CD14-positive monocyte (primary cell): Measurements from ENCODE around the gene PRKAR1B. TPM values are rescaled to one million over a fixed set of nuclear protein-coding genes. Genes with fewer than 3 reads are reported as not detected.
A peak's percentile ranks its signal among the peaks of the same experiment; 100 is the strongest.

Experiments
- DNase-seq, 3 donors: peaks; one replicate each; pipeline ENCODE4 v3.0.0-alpha.2; 2011 to 2022
- H2AFZ ChIP-seq: 2 replicates; pipeline ENCODE4 v1.6.0; 2012; ENCODE audit warnings: mild to moderate bottlenecking, low read depth, low read length, inconsistent platforms; ENCODE audit not compliant: insufficient read depth, poor library complexity, severe bottlenecking
- H3K27ac ChIP-seq, 2 donors: 1 replicate in 1 of 2; 2 replicates in 1 of 2; pipeline ENCODE4 v1.5.1; 2012 to 2013; ENCODE audit warnings: low read length in 2 of 2, control low read depth in 1 of 2, inconsistent platforms in 1 of 2, low read depth in 1 of 2, mild to moderate bottlenecking in 1 of 2
- H3K27me3 ChIP-seq, 2 donors: one replicate each; pipeline versions ENCODE4 v1.6.0 to v1.6.1; 2011 to 2013; ENCODE audit warnings: low read length in 2 of 2; ENCODE audit not compliant: control insufficient read depth in 2 of 2, insufficient read depth in 2 of 2
- H3K36me3 ChIP-seq, 2 donors: replicated peaks in 1 of 2; 1 replicate in 1 of 2; 2 replicates in 1 of 2; pipeline versions ENCODE4 v1.5.1 to v1.6.1; 2012 to 2013; ENCODE audit warnings: low read length in 2 of 2, control low read depth in 1 of 2, inconsistent platforms in 1 of 2, mild to moderate bottlenecking in 1 of 2; ENCODE audit not compliant: insufficient read depth in 2 of 2, control insufficient read depth in 1 of 2
- H3K4me1 ChIP-seq, 2 donors: 1 replicate in 1 of 2; 2 replicates in 1 of 2; pipeline versions ENCODE4 v1.5.1 to v1.6.1; 2012 to 2013; ENCODE audit warnings: low read length in 2 of 2, control low read depth in 1 of 2, inconsistent platforms in 1 of 2, mild to moderate bottlenecking in 1 of 2, moderate library complexity in 1 of 2; ENCODE audit not compliant: insufficient read depth in 2 of 2, control insufficient read depth in 1 of 2
- H3K4me2 ChIP-seq: replicated peaks from 2 replicates; pipeline ENCODE3; 2012; ENCODE audit warnings: low read length, moderate library complexity, mild to moderate bottlenecking; ENCODE audit not compliant: poor library complexity, severe bottlenecking; ENCODE audit errors: extremely low read depth
- H3K4me3 ChIP-seq, 3 experiments: fragments of 200-600 bp in 1 of 3; sonication (generic) in 1 of 3; replicated peaks in 1 of 3; 1 replicate in 2 of 3; 2 replicates in 1 of 3; pipeline ENCODE4 v1.5.1; 2011 to 2013; ENCODE audit warnings: low read length in 3 of 3, mild to moderate bottlenecking in 3 of 3, control low read depth in 2 of 3, low read depth in 2 of 3, inconsistent platforms in 1 of 3, moderate library complexity in 1 of 3
- H3K79me2 ChIP-seq: 2 replicates; pipeline ENCODE4 v1.6.0; 2012; ENCODE audit warnings: mild to moderate bottlenecking, control low read depth, inconsistent platforms, low read length, moderate library complexity; ENCODE audit not compliant: insufficient read depth
- H3K9ac ChIP-seq: 2 replicates; pipeline ENCODE4 v1.6.0; 2017; ENCODE audit warnings: low read length, mild to moderate bottlenecking; ENCODE audit not compliant: insufficient read depth, poor library complexity, severe bottlenecking
- H3K9me3 ChIP-seq, 2 donors: replicated peaks in 1 of 2; 1 replicate in 1 of 2; 2 replicates in 1 of 2; pipeline versions ENCODE4 v1.5.1 to v1.6.1; 2012 to 2013; ENCODE audit warnings: low read length in 2 of 2, control low read depth in 1 of 2; ENCODE audit not compliant: control insufficient read depth in 1 of 2, insufficient read depth in 1 of 2
- H4K20me1 ChIP-seq: 2 replicates; pipeline ENCODE4 v1.6.0; 2012; ENCODE audit warnings: mild to moderate bottlenecking, low read length, control low read depth, moderate library complexity; ENCODE audit not compliant: insufficient read depth
- H3K27ac Mint-ChIP-seq, 7 donors: one replicate each; pipeline ENCODE4 v1.8.0; 2020; ENCODE audit warnings: mild to moderate bottlenecking in 7 of 7, mixed read lengths in 7 of 7, moderate library complexity in 6 of 7, inconsistent platforms in 2 of 7
- H3K27me3 Mint-ChIP-seq, 3 donors: one replicate each; pipeline ENCODE4 v1.8.0; 2021 to 2022; ENCODE audit warnings: low read depth in 3 of 3, mild to moderate bottlenecking in 3 of 3, mixed read lengths in 3 of 3, moderate library complexity in 3 of 3, inconsistent platforms in 1 of 3
- H3K36me3 Mint-ChIP-seq, 2 donors: one replicate each; pipeline ENCODE4 v1.8.0; 2020; ENCODE audit warnings: mixed read lengths in 2 of 2, inconsistent platforms in 1 of 2, mild to moderate bottlenecking in 1 of 2
- H3K4me1 Mint-ChIP-seq: one replicate; pipeline ENCODE4 v1.8.0; 2020; ENCODE audit warnings: mild to moderate bottlenecking, mixed read lengths
- H3K4me3 Mint-ChIP-seq, 2 donors: one replicate each; pipeline ENCODE4 v1.8.0; 2020; ENCODE audit warnings: mild to moderate bottlenecking in 2 of 2, mixed read lengths in 2 of 2, moderate library complexity in 1 of 2
- H3K9me3 Mint-ChIP-seq, 7 donors: one replicate each; pipeline ENCODE4 v1.8.0; 2020 to 2022; ENCODE audit warnings: mixed read lengths in 7 of 7, mild to moderate bottlenecking in 6 of 7, moderate library complexity in 6 of 7, inconsistent platforms in 2 of 7
- CTCF ChIP-seq: fragments of 200-600 bp; IDR thresholded peaks from one replicate; pipeline ENCODE4 v1.8.0; 2022; ENCODE audit warnings: antibody characterized with exemption, mild to moderate bottlenecking
- WGBS: methylation state at CpG from one replicate; pipeline ENCODE4 v1.1.5; 2013; ENCODE audit warnings: missing lambda C conversion rate; ENCODE audit not compliant: insufficient coverage; 5-methylcytosine and 5-hydroxymethylcytosine counted together
- intact Hi-C, 2 donors: fragments of 100-400 bp; cut with micrococcal nuclease; formaldehyde crosslinking; loops; one replicate each; pipeline versions ENCODE4 v1.15.0 to v1.15.1; 2023
- polyA plus RNA-seq, 3 donors: library from polyadenylated mRNA; depleted of rRNA in 1 of 3; unstranded in 2 of 3; stranded (reverse) in 1 of 3; fragments of 300-500 nt in 2 of 3; fragments of >200 nt in 1 of 3; fragmentation: Illumina TruSeq in 2 of 3; gene quantifications; 1 replicate in 2 of 3; 2 replicates in 1 of 3; pipeline ENCODE4 v1.2.3, GENCODE V29; 2012 to 2021

PRKAR1B gene
- polyA plus RNA-seq, 3 donors, result 0.94 to 2.1 (median 1.1) TPM

- peaks cover 0 to 6% (median 0%) of the 10 kb centered on the region in 7 donors for H3K9me3 Mint-ChIP-seq
- WGBS, result 93% methylated on average over 20 of the region's 20 CpGs
- no peak for DNase-seq
These were observed 223.4 kb downstream of the PRKAR1B start for GRCh38 chr7:503575-504111.

GRCh38 chr7:502296-502695 is 224.8 kb downstream of the PRKAR1B start:
- 92% methylated on average over 12 of the region's 13 CpGs for WGBS
- no peaks in the 10 kb centered on the region for H4K20me1 ChIP-seq
- H3K4me2 ChIP-seq, result no peak overlapping the region
- no peaks in the 10 kb centered on the region for H3K9me3 ChIP-seq
- H3K36me3 Mint-ChIP-seq, result no peaks in the 10 kb centered on the region
- peak overlapping the region in 2 of 7 donors; percentile 0 to 70 for H3K27ac Mint-ChIP-seq
- no peak overlapping the region for H2AFZ ChIP-seq
- H3K27me3 Mint-ChIP-seq, result peaks cover 0 to 7% (median 2%) of the 10 kb centered on the region in 3 donors
- H3K9ac ChIP-seq, result no peak overlapping the region
- no peak for TF ChIP-seq CTCF
- H3K9me3 Mint-ChIP-seq, result peaks cover 0 to 8% (median 0%) of the 10 kb centered on the region in 7 donors
- H3K4me3 Mint-ChIP-seq, result no peak overlapping the region
- no peak overlapping the region for H3K27ac ChIP-seq
- no peaks in the 10 kb centered on the region for H3K4me1 ChIP-seq
- H3K4me1 Mint-ChIP-seq, result no peaks in the 10 kb centered on the region
- no peaks in the 10 kb centered on the region for H3K36me3 ChIP-seq
- H3K27me3 ChIP-seq, result no peaks in the 10 kb centered on the region
- intact Hi-C loops, result no loop called here
- H3K79me2 ChIP-seq, result no peaks in the 10 kb centered on the region
- no peak overlapping the region for H3K4me3 ChIP-seq
- DNase-seq, result no peak

More at GRCh38 chr7:503575-504111, 223.4 kb downstream of the PRKAR1B start:
- no peaks in the 10 kb centered on the region for H3K4me1 ChIP-seq
- H3K27me3 Mint-ChIP-seq, result peaks cover 0 to 8% (median 2%) of the 10 kb centered on the region in 3 donors
- no peaks in the 10 kb centered on the region for H3K79me2 ChIP-seq
- H3K27me3 ChIP-seq, result no peaks in the 10 kb centered on the region
- H2AFZ ChIP-seq, result no peak overlapping the region
- H3K27ac Mint-ChIP-seq, result no peak overlapping the region
- H3K36me3 Mint-ChIP-seq, result no peaks in the 10 kb centered on the region
- H3K4me3 Mint-ChIP-seq, result no peak overlapping the region
- H3K4me1 Mint-ChIP-seq, result no peaks in the 10 kb centered on the region
- H3K4me2 ChIP-seq, result no peak overlapping the region
- no peak overlapping the region for H3K27ac ChIP-seq
- no peaks in the 10 kb centered on the region for H3K9me3 ChIP-seq
- intact Hi-C loops, result no loop called here
- no peaks in the 10 kb centered on the region for H3K36me3 ChIP-seq
- no peak for TF ChIP-seq CTCF
- no peak overlapping the region for H3K9ac ChIP-seq
- no peaks in the 10 kb centered on the region for H4K20me1 ChIP-seq
- H3K4me3 ChIP-seq, result no peak overlapping the region
